Mammary epithelial cell (primary cell): ENCODE results near the gene GPATCH4.

ENCODE experiments used
- CTCF ChIP-seq, 2 donors: IDR thresholded peaks in 1 of 2; conservative IDR thresholded peaks in 1 of 2; 2 replicates each; pipeline ENCODE4 v1.5.1; 2011 to 2012; ENCODE audit warnings: inconsistent platforms in 2 of 2, low read length in 2 of 2, mild to moderate bottlenecking in 2 of 2, control low read depth in 1 of 2, low read depth in 1 of 2; ENCODE audit not compliant: insufficient read depth in 1 of 2; ENCODE audit errors: extremely low read depth in 1 of 2
- EZH2 ChIP-seq: IDR thresholded peaks from 2 replicates; pipeline ENCODE4 v1.6.1; 2012; ENCODE audit warnings: low read length, inconsistent platforms, borderline replicate concordance

DNA sequence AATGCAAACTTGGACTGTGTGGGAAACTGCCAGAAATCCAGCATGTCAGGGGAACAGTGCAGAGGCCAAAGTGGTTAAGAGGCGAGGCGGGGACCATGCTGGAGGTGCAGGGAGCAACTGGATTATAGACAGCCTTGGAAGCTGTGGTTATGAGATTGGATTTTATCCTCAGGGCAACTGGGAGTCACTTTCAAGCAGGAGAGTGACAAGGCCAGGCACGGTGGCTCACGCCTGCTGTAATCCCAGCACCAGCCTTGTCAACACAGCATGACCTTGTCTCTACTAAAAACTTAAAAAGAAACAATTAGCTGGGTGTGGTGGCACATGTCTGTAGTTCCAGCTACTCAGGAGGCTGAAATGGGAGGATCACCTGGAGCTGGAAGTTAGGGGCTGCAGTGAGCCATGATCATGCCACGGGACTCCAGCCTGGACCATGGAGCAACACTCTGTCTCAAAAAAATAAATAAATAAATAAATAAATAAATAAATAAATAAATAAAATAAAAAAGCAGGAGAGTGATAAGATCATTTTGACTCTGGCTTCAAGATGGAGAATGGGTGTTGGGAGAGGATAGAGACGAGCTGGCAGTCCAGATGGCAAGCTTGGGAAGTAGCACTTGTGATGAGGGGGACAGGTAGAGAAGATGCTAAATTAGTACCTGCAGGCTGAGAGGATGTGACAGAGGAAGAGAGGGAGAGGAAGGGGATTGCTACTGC is 21.5 kb upstream of the GPATCH4 start:
- no peak for TF ChIP-seq CTCF (conservative IDR thresholded peaks at IDR 0.05 in 1 of 2, IDR thresholded peaks at IDR 0.05 in 1 of 2; ENCODE audit: extremely low read depth in 1 of 2, insufficient read depth in 1 of 2, low read depth in 1 of 2, low read length in 2 of 2)
- no peak for TF ChIP-seq EZH2
